Adipocyte (in vitro differentiated cells): Measurements from ENCODE around the gene HSF5.

Source experiments
- DNase-seq: peaks from one replicate; pipeline ENCODE4 v3.0.0-alpha.2; 2015; ENCODE audit warnings: low read depth
- H3K27me3 ChIP-seq: replicated peaks from 2 replicates; pipeline ENCODE4 v1.7.0; 2013; ENCODE audit warnings: mild to moderate bottlenecking, low read length, moderate library complexity; ENCODE audit not compliant: control insufficient read depth, insufficient read depth
- H3K36me3 ChIP-seq: 2 replicates; pipeline ENCODE4 v1.7.0; 2013; ENCODE audit warnings: low read length, mild to moderate bottlenecking, moderate library complexity; ENCODE audit not compliant: control insufficient read depth, insufficient read depth, severe bottlenecking
- H3K4me1 ChIP-seq: 2 replicates; pipeline ENCODE4 v1.7.0; 2013; ENCODE audit warnings: mild to moderate bottlenecking, low read length, moderate library complexity; ENCODE audit not compliant: control insufficient read depth, insufficient read depth
- H3K4me3 ChIP-seq: 2 replicates; pipeline ENCODE4 v1.7.0; 2013; ENCODE audit warnings: mild to moderate bottlenecking, low read length, moderate library complexity
- H3K9ac ChIP-seq: 2 replicates; pipeline ENCODE4 v1.7.0; 2013; ENCODE audit warnings: mild to moderate bottlenecking, low read length, moderate library complexity
- H3K9me3 ChIP-seq: 2 replicates; pipeline ENCODE4 v1.7.0; 2013; ENCODE audit warnings: mild to moderate bottlenecking, low read length, moderate library complexity; ENCODE audit not compliant: control insufficient read depth

HSF5 gene

DNA sequence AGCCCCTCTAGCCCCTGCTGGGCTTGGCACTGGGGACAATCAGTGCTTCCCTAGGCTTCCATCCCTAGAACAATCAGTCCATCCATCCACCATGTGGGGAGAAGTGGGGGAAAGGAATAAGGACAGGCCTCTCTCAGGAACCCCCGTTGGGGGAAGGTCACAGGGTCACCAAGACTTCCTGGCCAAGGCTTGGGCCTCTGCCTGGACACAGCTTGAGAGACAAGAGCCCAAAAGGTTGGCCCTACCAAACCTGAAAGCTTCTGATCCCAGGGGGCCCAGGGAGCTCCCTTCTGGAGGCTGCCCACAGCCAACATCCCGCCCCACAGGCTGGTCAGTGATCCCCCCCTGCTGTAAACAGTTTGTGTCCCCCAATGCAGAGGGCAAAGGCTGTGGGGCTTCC is 42.4 kb upstream of the HSF5 start:
- H3K36me3 ChIP-seq: no peaks in the 10 kb centered on the region
- no peak for DNase-seq
- H3K4me3 ChIP-seq: no peak overlapping the region
- peaks cover 58% of the 10 kb centered on the region for H3K27me3 ChIP-seq
- H3K4me1 ChIP-seq: peaks cover 39% of the 10 kb centered on the region
- no peak overlapping the region for H3K9ac ChIP-seq
- H3K9me3 ChIP-seq: no peaks in the 10 kb centered on the region

DNA sequence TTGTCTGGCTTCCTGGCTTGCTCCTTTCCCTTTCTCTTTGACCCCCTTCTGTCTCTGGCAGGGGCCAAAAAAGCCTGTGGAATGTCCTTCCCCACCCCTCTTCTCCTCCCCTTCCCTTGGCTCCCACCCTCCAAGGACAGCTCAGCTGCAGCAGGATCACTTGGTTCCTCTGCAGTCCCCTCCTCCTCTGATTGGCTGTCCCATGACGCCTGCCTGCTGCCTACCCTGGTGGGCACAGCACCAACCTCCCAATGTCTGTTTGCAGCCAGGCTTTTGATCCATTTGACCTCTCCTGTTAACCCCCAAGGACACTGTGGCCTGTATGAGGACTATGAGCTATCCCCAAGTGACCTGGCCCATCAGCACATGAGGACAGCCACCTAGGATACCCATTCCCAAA is 41.1 kb upstream of the HSF5 start:
- peaks cover 57% of the 10 kb centered on the region for H3K27me3 ChIP-seq
- no peak for DNase-seq
- peaks cover 37% of the 10 kb centered on the region for H3K4me1 ChIP-seq
- H3K4me3 ChIP-seq: no peak overlapping the region
- H3K9ac ChIP-seq: no peak overlapping the region
- no peaks in the 10 kb centered on the region for H3K36me3 ChIP-seq
- H3K9me3 ChIP-seq: no peaks in the 10 kb centered on the region

DNA sequence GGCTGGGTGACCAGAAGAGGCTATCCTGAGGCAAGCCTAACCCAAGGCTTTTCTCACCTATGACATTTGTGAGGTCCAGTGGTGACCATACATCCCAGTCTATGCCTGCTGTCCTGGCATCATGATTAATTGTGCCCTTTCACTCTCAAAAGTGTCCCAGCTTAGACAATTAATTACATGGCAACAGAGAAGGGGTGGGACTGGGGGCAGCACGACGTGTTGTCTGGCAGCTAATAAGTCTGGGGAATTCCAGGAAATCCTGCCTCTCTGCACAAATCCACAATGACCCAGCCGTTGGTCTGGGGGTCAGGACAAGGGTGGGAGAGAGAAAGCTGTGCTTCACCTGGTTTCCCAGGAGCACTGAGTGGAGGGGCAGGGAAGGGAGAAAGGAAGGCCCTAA is 40.2 kb upstream of the HSF5 start:
- Histone ChIP-seq H3K4me3 (no peak overlapping the region), H3K4me1 (peaks cover 37% of the 10 kb centered on the region)

DNA sequence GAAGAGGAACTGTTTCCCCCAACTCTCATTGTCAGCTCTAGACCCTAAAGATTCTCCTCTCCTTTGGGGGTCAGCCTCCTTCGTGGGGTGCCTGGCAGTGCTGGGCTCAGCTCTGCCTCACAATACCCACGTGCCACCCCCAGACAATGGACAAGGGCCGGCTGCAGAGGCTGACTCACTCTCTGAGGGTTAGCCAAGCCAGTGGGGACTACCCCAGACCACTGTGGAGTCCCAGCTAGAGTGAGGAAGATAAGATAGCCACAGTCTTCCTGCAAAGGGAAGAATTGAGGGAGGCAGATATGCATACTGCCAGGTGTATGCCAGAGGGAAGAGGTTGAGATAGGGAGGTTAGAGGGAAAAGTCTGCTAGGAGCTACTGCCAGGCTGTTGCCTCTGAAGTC is 39.7 kb upstream of the HSF5 start:
- Histone ChIP-seq H3K27me3 (peaks cover 44% of the 10 kb centered on the region), H3K4me3 (no peak overlapping the region), H3K36me3 (no peaks in the 10 kb centered on the region), H3K4me1 (peaks cover 37% of the 10 kb centered on the region), H3K9ac (no peak overlapping the region), H3K9me3 (no peaks in the 10 kb centered on the region)
- DNase-seq: no peak

More for the DNA sequence above, 40.2 kb upstream of the HSF5 start:
- Histone ChIP-seq H3K9me3 (no peaks in the 10 kb centered on the region), H3K27me3 (peaks cover 49% of the 10 kb centered on the region), H3K36me3 (no peaks in the 10 kb centered on the region), H3K9ac (no peak overlapping the region)
- DNase-seq: no peak

DNA sequence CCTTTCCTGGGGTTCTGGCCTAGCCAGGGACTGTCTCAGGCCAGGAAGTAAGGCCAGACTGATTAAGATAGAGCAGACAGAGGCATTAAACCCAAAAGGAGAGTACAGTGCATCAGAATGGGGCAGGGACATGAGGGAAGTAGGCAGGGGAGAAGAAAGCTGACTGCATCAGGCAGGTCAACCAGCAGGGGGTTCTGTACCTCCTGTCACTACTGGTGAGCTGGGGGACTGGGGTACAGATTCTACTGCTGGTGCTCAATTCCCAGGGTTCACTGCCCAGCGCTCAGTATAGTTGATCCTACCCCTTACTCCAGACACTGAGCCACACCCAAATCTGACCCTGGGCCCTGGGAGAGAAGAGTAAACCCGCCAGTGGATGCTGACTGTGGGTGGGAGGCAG is 39.1 kb upstream of the HSF5 start:
- Histone ChIP-seq H3K27me3 (peaks cover 38% of the 10 kb centered on the region), H3K9ac (no peak overlapping the region), H3K36me3 (no peaks in the 10 kb centered on the region), H3K9me3 (no peaks in the 10 kb centered on the region), H3K4me3 (no peak overlapping the region), H3K4me1 (peaks cover 37% of the 10 kb centered on the region)
- no peak for DNase-seq

DNA sequence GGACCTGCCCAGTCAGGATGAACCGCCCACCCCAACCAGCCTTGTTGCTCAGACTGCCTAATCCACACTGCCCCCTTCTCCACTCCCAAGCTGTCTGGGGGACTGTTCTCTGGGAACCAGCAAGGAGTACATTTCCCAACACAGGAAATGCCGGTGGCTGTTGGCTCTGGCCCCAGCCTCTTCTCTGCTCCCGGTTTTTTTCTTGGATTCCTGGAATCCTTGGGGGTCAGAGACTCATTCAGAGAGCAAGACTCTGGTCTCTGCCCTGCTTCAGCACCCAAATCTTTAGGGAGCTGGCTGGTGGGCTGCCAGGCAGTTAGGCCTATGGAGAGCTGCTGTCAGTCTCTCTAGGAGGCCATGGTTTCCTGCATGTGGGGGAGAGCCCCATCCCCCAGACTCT is 37.0 kb upstream of the HSF5 start:
- peak overlapping the region; percentile 13 for H3K9ac ChIP-seq
- peak overlapping the region; percentile 39 for H3K4me3 ChIP-seq
- peaks cover 22% of the 10 kb centered on the region for H3K27me3 ChIP-seq
- peak; percentile 94 for DNase-seq
- H3K4me1 ChIP-seq: peaks cover 35% of the 10 kb centered on the region
- H3K9me3 ChIP-seq: no peaks in the 10 kb centered on the region
- H3K36me3 ChIP-seq: no peaks in the 10 kb centered on the region

DNA sequence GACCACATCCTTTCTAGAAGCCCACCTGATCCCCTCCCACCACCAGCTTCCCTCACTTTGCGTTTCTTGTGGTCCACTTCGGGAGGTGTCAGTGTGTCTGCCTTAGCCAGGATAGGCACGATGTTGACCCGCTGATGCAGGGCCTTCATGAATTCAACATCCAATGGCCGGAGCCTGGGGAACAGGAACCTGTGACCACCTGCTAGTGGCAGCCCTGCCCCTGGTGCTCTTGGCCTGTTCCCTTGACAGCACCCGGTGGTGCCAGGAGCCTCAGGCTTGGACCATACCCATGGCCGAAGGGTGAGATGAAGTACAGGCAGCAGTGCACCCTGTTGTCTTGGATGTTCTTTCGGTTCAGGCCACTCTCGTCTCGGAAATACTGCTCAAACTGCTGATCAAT is 33.5 kb upstream of the HSF5 start:
- Histone ChIP-seq H3K9ac (no peak overlapping the region), H3K9me3 (no peaks in the 10 kb centered on the region), H3K36me3 (no peaks in the 10 kb centered on the region), H3K4me1 (peaks cover 34% of the 10 kb centered on the region), H3K27me3 (no peaks in the 10 kb centered on the region), H3K4me3 (no peak overlapping the region)
- DNase-seq: no peak

DNA sequence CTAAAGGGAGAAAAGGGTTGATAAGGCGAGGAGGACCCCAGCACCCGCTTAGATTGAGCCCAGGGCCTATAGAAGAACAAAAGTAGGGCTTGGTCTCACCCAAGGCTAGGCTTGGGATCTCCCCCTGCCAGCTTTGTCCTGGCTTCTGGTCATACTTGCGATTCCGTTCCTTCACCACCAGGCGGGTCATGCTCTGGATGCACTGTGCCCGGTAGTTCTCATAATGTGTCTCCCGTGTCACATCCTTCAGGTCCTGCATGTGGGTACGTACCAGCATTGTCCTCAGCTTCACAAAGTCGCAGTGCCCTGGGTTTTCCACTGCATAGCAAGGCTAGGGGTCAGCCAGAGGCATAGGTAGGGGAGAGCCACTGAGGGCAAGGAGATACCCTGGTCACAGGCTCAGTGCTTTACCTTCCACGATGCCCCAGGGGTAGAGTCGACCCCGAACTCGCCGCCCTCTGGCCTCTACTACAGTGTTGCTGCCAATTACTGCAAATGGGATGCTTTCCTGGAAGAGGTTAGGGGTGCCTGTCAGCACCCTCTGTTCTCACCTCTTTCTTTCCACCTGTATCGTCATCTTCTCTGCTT is 32.7 kb upstream of the HSF5 start:
- Histone ChIP-seq H3K27me3 (no peaks in the 10 kb centered on the region), H3K9me3 (no peaks in the 10 kb centered on the region), H3K4me3 (no peak overlapping the region), H3K9ac (no peak overlapping the region), H3K4me1 (peaks cover 30% of the 10 kb centered on the region), H3K36me3 (no peaks in the 10 kb centered on the region)
- DNase-seq: peak; percentile 49

DNA sequence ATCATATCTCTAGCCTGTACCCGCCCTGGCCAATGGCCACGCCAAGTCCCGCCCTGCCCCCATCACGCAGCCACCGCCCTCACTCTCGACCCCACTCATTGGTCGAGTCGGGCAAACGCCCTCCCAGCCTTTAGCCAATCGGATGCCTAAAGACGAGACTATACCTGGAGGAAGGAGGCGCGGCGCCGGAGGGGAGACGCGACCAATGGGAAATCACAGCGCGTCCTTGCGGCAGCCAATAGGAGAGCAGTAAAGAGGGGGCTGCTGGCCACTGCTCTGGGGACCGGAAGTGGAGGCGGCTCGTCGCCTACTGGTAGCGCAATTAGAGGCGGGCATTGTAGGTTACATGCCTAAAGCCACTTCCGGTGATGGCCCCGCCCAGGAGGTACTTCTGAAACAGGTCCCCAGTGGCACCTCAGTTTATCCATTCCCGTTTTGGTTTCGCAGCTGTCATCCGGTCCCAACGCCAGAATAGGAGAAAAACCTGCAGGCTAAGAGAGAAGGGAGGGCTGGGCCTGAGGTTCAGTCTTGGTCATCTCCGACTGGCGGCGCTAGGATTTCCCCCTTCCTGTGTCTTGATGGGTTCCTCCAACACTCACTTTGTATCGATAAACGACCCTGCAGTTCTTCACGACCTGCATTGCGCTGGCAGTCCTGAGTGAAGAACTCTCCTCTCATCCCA is 29.9 kb upstream of the HSF5 start:
- H3K4me1 ChIP-seq: peaks cover 23% of the 10 kb centered on the region
- DNase-seq: peak; percentile 100
- H3K4me3 ChIP-seq: peak overlapping the region; percentile 88
- H3K9ac ChIP-seq: peak overlapping the region; percentile 93
- H3K9me3 ChIP-seq: no peaks in the 10 kb centered on the region
- no peaks in the 10 kb centered on the region for H3K36me3 ChIP-seq
- H3K27me3 ChIP-seq: no peaks in the 10 kb centered on the region

DNA sequence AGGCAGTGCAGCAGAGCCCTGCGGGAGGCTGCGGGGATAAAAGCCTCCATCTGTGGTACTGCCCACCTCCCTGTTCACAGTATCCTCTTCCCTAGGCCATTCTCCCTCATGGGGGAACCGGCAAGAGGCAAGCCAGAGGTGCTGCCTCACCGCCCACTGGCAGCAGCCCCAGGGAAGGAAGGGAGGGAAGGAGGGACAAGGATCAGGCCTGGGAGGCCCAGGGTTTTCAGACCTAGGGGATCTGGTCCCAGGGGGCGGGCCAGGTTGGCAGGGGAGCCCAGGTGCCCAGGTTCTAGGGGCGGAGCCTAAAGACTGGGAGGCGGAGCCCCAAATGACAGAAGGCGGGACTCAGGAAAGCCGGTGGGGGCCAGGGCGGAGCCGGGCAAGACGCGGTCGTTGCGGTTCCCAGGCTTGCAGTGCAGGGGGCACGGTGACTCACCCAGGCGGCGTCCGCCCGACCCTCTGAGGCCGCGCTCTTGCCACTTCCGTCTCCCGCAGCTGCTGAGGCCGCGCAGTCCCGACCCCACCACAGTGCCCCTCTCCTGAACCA is 29.2 kb upstream of the HSF5 start:
- Histone ChIP-seq H3K4me3 (peak overlapping the region; percentile 88), H3K4me1 (peaks cover 23% of the 10 kb centered on the region), H3K36me3 (peaks cover 4% of the 10 kb centered on the region), H3K27me3 (no peaks in the 10 kb centered on the region), H3K9ac (peak overlapping the region; percentile 83), H3K9me3 (no peaks in the 10 kb centered on the region)
- DNase-seq: no peak

DNA sequence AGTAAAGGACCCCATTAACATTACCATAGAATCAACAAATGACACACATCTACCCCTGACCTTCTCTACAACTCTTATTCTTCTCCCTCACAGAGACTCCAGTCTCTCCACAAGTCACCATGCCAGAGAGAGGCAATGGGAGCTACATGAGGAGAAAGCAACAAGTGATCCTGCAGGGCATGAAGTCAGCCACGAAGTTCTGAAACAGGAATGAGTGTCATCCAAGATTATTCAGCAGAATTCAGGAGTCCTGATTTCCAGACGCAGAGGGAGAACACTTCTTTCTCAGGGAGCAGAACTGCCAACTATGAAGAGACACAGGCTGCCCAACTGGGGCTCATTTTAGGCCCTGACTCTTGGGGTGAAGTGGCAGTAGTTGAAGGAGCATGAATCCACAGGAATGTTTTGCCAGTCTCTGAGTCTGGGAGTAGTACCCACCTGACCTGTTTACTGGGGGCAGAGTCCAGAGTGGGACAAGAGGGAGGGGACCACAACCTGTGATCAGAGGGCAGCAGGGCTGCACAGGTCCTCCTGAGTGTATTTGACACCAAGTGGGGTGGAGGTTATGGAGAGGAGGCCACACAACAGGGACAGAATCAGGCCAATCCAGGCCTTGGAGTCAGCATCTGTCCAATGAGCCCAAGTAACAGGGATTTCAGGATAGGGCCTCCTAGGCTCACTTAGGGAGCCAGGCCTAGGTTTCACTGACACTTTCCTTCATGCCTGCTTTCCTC is 28.6 kb upstream of the HSF5 start:
- Histone ChIP-seq H3K9me3 (no peaks in the 10 kb centered on the region), H3K9ac (peak overlapping the region; percentile 83), H3K36me3 (peaks cover 8% of the 10 kb centered on the region), H3K4me1 (peaks cover 23% of the 10 kb centered on the region), H3K27me3 (no peaks in the 10 kb centered on the region), H3K4me3 (peak overlapping the region; percentile 88)
- DNase-seq: no peak
